ENCODE data around the gene RNF223.

The RNF223 gene

GRCh38 chr1:1082776-1083415, 8.8 kb upstream of the RNF223 start:
- Histone ChIP-seq H3K27ac (ENCODE audit: low read length) (no peak overlapping the region), H3K36me3 (replicated peaks; ENCODE audit: insufficient read depth, low read length) (no peaks in the 10 kb centered on the region), H4K20me1 (ENCODE audit: insufficient read depth, low read length) (no peaks in the 10 kb centered on the region), H3K79me2 (ENCODE audit: low read length) (no peaks in the 10 kb centered on the region), H2AFZ (ENCODE audit: low read length) (no peak overlapping the region), H3K4me2 (ENCODE audit: low read depth, low read length) (no peak overlapping the region), H3K4me1 (ENCODE audit: low read length) (no peaks in the 10 kb centered on the region), H3K4me3 (ENCODE audit: low read length) (no peak overlapping the region), H3K9me2 (replicated peaks; ENCODE audit: insufficient read depth, low read length) (no peaks in the 10 kb centered on the region), H3F3A (ENCODE audit: insufficient read depth, low read length) (no peaks in the 10 kb centered on the region), H3K9ac (ENCODE audit: low read length) (no peak overlapping the region), H3K27me3 (replicated peaks; ENCODE audit: insufficient read depth, low read length) (peaks cover 12% of the 10 kb centered on the region), H3K9me3 (replicated peaks; ENCODE audit: insufficient read depth, low read length) (no peaks in the 10 kb centered on the region)
- TF ChIP-seq EZH2 (optimal IDR thresholded peaks at IDR 0.05; ENCODE audit: low read depth, low read length) (no peak), CTCF (IDR thresholded peaks at IDR 0.05; ENCODE audit: low read length) (no peak), EZH2phosphoT487 (IDR thresholded peaks at IDR 0.05; ENCODE audit: low read length) (no peak)
- no peak for DNase-seq

GRCh38 chr1:1082239-1082775, 8.2 kb upstream of the RNF223 start:
- H2AFZ ChIP-seq (ENCODE audit: low read length), result no peak overlapping the region
- H3K9me3 ChIP-seq (replicated peaks; ENCODE audit: insufficient read depth, low read length), result no peaks in the 10 kb centered on the region
- no peaks in the 10 kb centered on the region for H3K36me3 ChIP-seq (replicated peaks; ENCODE audit: insufficient read depth, low read length)
- no peaks in the 10 kb centered on the region for H3K79me2 ChIP-seq (ENCODE audit: low read length)
- no peak overlapping the region for H3K4me2 ChIP-seq (ENCODE audit: low read depth, low read length)
- no peak for TF ChIP-seq EZH2phosphoT487 (IDR thresholded peaks at IDR 0.05; ENCODE audit: low read length)
- H3F3A ChIP-seq (ENCODE audit: insufficient read depth, low read length), result no peaks in the 10 kb centered on the region
- H3K9me2 ChIP-seq (replicated peaks; ENCODE audit: insufficient read depth, low read length), result no peaks in the 10 kb centered on the region
- no peak overlapping the region for H3K27ac ChIP-seq (ENCODE audit: low read length)
- H3K27me3 ChIP-seq (replicated peaks; ENCODE audit: insufficient read depth, low read length), result peaks cover 12% of the 10 kb centered on the region
- no peak overlapping the region for H3K9ac ChIP-seq (ENCODE audit: low read length)
- no peak for DNase-seq
- no peak overlapping the region for H3K4me3 ChIP-seq (ENCODE audit: low read length)
- no peaks in the 10 kb centered on the region for H3K4me1 ChIP-seq (ENCODE audit: low read length)
- no peaks in the 10 kb centered on the region for H4K20me1 ChIP-seq (ENCODE audit: insufficient read depth, low read length)

GRCh38 chr1:1081311-1082238, 7.5 kb upstream of the RNF223 start:
- Histone ChIP-seq H3K79me2 (ENCODE audit: low read length) (no peaks in the 10 kb centered on the region), H3K27ac (ENCODE audit: low read length) (no peak overlapping the region), H3K9me2 (replicated peaks; ENCODE audit: insufficient read depth, low read length) (no peaks in the 10 kb centered on the region), H3K27me3 (replicated peaks; ENCODE audit: insufficient read depth, low read length) (peaks cover 12% of the 10 kb centered on the region), H3K4me2 (ENCODE audit: low read depth, low read length) (no peak overlapping the region), H3K4me1 (ENCODE audit: low read length) (no peaks in the 10 kb centered on the region), H3K9ac (ENCODE audit: low read length) (no peak overlapping the region), H2AFZ (ENCODE audit: low read length) (no peak overlapping the region), H3K9me3 (replicated peaks; ENCODE audit: insufficient read depth, low read length) (no peaks in the 10 kb centered on the region), H3K4me3 (ENCODE audit: low read length) (no peak overlapping the region), H4K20me1 (ENCODE audit: insufficient read depth, low read length) (no peaks in the 10 kb centered on the region), H3K36me3 (replicated peaks; ENCODE audit: insufficient read depth, low read length) (no peaks in the 10 kb centered on the region), H3F3A (ENCODE audit: insufficient read depth, low read length) (no peaks in the 10 kb centered on the region)
- DNase-seq, result no peak
- TF ChIP-seq CTCF (IDR thresholded peaks at IDR 0.05; ENCODE audit: low read length) (no peak), EZH2 (optimal IDR thresholded peaks at IDR 0.05; ENCODE audit: low read depth, low read length) (no peak), EZH2phosphoT487 (IDR thresholded peaks at IDR 0.05; ENCODE audit: low read length) (no peak)

All from MM.1S (cell line).